Measurements from ENCODE around the gene ZNF513.

ZNF513 gene

DNA sequence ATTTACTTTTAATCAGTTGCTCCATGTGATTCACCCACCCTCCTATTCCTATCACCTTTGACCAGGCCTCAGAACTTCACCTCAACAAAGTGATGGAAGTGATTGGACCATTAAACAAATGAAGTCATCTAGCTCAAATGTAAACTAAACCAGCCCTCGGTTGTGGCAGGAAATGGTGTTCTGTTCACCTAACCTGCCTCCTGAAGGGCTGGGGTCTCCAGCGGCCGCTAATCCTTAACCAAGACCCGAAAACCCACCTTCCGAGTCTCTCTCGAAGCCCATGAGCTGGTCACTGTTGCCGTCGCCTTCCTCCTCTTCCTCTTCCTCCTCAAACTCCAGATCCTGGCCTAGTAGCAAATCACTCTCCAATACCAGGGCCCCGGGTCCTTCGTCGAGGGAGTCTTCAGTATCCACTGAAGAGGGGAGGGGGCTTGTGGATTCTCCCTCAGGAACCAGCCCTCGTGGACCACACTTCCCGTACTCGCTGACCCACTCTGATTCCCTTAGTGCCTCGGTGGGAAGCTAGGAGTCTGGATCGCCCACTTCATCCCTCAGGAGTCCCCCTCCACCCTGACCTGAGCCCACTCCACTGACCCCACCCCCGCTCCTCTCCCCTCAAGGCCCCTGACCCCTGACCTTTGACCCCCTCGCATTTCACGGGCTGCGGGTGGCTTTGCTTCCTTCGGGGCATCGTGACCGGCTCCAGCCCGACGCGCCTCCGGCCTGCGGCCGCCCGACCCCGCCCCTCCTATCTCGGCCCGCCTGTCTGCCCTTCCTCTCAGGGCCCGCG is 503 bp downstream of the ZNF513 start:
- peak; percentile 5 for FAIRE-seq

DNA sequence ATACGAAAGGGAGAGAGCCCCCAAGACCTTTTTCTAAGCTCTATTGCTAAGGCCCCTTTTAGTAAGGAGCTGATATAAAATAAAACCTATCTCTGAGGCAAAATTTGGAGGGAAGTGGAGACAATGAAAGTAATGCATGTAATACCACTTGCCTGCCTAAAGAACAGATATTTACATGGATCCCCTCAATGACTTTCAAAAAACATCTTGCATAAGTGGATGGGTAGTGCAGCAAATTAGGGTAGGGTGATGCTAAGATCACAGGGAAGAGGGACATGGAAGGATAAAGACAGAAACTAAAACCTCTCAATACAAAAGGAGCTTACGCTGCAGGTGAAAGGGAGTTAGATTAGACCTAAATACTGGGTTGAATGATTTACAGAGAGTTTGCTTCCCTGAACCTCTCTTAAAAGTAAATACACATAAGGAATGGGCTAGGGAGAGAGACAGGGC is 1.1 kb downstream of the ZNF513 start:
- no peak for FAIRE-seq

DNA sequence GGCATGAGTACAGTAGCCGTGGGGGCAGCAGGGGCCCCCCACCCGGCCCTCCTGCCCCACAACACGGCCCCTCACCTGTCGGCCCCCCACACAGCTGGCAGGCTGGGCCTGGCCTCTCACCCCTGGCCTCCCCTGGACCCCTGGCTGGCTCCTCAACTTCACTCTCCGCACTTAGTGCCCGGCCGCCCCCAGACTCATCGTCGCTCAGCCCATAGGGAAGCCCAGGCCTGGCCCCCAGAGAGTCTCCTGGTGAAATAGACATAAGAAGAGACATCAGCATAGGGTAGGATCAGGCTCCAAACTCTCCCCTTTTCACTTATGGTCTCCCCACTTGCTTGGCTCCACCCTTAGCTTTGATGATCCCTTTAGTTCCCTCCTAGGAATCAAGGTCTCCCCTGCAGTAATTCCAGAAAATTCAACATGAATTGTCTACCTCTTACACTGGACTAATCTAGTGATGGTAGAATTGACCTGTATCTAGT is 1.7 kb downstream of the ZNF513 start:
- FAIRE-seq, result no peak

DNA sequence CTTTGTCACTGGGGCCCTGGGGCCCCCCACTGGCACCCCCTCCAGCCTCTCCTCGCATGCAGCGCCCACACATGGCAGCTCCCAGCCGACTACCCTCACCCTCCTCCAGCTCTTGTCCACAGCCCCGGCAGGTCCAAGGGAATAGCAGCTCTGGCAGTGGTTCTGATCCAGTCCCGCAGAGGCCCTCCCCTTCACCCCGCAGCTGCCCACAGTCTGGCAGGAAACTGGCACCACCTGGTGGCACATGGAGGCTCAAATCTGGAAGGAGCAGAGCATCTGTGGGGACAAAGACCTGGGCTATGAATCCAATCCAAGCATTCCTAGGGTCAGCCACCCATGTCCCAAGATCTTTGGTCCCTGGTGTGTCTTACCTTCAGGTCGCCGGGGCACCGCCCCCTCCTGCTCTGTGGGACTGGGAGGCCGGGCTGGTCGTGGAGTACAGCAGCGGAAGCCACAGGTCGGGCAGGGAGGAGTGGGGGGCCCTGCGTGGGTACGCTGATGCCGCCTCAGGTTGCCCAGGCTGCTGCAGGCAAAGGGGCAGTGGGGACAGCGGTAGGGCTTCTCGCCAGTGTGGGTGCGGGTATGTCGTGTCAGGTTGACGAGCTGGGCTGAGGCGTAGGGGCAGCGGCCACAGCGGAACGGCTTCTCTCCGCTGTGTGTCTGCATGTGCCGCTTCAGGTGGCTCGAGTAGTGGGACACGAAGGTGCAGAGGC is 2.3 kb downstream of the ZNF513 start:
- FAIRE-seq, result no peak

DNA sequence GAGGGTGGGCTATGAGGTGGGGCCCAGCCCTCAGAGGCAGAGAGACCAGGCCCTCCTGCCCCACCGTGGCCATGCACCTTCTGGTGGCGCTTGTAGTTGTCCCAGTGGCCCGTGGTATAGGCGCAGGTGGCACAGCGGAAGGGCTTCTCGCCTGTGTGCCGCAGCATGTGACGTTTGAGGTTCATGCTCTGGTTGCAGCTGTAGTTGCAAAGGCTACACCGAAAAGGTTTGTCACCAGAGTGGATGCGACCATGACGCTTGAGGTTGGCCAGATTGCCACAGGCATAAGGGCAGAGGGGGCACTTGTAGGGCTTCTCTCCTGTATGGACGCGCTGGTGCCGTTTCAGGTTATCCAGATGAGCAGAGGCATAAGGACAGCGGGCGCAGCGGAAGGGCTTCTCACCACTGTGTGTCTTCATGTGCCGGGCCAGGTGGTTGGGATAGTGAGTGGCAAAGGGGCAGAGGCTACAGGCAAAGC is 2.9 kb downstream of the ZNF513 start:
- no peak for FAIRE-seq

DNA sequence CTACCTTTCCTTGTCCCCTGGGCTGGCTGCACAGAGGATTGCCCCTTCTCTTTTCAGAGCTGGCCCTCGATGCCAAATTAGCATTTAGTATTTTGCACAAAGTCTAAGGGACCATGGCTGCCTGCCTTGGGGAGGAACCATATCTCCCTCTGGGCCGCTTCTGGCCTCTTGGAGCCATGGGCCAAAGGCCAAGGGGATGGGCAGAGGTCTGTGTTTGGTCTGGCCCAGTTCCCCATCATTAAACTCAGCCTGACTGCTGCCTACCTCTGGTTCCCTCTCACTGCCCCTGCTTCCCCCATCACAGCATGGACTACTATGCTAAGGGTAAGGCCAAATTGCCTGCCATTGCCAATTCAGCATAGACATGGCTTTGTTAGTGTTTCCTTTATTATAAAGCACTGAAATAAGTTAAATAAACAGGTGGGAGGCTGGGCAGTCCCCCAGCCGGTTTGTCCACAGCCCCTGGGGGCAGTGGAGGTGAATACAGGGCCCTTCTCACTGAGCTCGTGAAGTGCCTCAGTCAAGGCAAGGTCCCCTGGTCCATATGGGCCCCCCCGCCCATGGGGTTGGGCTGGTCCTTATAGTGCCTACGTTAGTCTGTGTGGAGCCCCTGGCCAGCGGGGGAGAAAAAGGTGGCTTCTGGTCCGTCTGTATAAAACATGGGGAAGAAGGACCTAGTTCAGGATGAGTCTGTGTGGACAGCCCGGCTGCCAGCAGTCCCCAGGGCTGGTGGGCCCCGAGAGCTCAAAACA is 3.5 kb downstream of the ZNF513 start:
- no peak for FAIRE-seq

DNA sequence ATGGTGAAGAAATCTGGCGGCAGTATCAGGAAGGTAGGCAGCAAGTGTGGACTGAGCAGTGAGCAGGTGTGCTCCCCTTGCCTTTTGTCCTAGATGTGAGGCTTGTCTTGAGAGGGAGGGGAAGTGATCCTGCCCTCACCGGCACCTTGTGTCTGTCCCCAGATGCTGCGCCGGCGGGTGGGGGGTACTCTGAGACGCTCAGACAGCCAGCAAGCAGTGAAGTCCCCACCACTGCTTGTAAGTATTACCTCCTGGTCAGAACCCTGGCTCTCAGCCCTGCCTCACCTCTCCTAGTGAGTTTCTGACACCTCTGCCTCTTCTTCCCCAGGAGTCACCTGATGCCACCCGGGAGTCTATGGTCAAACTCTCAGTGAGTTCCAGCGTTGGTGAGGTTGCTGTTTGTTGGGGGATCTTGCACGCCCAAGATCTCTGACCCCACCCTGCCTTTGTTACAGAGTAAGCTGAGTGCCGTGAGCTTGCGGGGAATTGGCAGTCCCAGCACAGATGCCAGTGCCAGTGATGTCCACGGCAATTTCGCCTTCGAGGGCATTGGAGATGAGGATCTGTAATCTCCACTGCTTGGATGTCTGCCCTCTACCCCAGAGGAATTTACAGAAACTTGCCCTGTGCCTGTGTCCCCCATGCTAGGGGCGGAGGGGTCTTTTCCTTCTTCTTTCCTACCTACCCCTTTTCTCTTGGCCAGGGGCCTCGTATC is 4.2 kb downstream of the ZNF513 start:
- FAIRE-seq, result no peak

DNA sequence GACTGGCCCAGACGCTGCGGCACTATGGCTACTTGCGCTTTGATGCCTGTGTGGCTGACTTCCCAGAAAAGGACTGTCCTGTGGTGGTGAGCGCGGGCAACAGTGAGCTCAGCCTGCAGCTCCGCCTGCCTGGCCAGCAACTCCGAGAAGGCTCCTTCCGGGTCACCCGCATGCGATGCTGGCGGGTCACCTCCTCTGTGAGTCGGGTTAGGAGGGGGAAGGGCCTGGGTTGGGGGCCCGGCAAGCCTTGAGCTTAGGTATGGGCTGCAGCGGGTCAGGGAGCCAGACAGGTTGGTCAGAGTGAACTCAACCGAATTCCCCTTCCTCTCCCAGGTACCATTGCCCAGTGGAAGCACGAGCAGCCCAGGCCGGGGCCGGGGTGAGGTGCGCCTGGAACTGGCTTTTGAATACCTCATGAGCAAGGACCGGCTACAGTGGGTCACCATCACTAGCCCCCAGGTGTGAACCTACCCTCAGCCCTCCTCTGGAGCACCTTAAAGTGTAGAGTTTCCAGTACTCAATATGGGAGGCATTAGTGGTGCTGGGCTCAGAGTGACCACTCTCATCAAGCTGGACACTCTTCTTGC is 4.9 kb downstream of the ZNF513 start:
- FAIRE-seq, result no peak

DNA sequence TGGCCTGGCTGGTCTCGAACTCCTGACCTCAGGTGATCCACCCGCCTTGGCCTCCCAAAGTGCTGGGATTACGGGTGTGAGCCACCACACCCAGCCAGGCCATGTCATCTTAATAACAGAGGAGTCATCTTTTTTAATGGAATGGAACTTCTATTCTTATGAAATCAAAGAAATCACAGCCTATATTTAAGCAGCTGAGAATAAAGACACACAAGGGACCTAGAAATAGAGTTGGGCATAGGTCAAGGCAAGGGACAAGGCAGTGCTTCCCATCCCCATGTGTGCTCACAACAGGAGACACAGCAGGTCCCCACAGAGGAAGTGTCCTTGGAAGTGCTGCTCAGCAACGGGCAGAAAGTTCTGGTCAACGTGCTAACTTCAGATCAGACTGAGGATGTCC is 7.0 kb downstream of the ZNF513 start:
- FAIRE-seq, result no peak

DNA sequence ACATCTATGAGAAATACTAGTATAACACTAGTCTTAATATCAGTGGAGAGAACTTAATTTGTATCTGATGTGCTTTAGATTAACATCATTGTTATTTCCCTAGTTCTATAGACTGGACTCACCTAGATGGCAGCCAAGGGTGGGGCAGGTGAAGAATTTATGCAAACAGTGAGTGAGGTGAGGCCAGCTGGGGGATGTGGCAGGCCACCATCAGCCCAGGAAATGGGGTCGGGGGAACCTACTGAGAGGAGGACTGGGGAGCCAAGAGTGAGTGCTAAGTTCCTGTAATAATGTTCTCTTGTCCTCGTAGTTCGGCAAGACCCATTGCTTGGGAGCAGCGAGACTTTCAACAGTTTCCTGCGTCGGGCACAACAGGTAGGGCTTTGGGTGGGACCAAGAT is 7.6 kb downstream of the ZNF513 start:
- no peak for FAIRE-seq

DNA sequence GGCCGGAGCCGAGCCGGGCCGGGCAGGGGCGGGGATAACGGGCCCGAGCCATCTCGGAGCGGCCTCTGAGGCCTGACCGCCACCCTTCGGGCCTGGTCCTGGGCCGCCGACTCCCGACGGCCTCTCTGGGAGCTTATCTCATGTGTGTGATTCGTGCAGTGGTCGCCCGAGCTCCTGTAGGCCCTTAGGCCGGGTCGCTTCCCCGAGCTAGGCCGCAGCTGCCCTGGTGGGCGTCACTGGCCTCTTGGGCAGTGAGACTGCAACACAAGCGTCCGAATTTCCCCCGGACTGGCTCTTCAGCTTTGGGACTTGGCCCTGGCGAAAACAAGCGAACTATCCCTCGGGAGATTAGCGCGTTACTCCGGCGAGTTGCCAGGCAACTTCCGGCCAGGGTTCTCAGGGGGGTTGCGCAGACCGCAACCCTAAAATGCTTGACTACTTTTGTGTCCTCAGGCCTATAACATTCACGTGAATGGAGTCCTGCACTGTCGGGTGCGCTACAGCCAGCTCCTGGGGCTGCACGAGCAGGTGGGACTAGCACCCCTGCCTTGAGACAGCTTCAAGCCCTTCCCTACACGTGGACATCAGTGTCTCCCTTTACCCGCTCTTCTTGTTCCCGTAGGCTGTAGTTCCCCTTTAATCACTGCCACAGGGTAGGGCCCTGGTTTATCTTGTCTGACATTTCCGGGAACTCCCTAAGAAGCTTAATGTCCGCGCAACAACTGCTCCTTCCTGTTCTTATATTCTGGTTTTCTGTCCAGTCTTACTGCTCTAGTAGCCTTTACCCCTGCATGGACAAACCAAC is 9.5 kb downstream of the ZNF513 start:
- no peak for FAIRE-seq

DNA sequence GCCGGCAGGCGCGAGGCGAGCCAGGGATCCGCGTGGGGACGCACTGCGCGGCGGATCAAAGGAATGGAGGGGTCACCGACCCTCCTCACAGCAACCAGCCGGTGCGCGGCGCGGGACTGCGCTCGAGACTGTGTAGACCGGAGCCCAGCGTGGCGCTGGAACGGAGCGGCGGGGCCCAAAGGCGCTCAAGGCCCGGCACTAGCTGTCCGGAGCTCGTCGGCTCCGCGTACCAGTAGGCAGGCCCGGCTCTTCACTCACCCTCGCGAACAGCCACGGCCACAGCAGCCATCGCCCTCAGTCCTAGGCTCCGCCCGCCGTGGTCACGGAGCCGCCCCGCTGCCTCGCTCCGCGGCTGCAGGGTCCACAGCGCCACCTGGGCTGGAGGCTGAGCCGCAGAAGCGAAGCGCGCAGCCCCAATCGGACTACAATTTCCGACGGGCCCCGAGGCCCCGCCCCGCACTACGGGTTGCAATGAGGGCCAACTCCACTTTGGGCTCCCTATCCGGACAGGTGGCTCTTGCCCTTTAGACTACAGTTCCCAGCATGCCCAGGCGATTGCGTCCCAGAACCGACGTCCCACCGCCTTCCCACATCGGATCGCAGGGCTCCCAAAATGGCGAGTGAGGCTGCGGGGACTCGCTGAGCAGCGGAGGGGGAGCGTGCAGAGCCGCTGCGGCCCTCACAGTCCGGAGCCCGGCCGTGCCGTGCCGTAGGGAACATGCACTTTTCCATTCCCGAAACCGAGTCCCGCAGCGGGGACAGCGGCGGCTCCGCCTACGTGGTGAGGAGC is 10.3 kb downstream of the ZNF513 start, which contains the start of the genes EIF2B4 and SNX17:
Gene EIF2B4 (minus strand): TSS at position 313 of the 790 bp plus-strand sequence. CDS start 24 bp downstream, at position 289.
Gene SNX17 (plus strand): TSS at position 591 of the 790 bp plus-strand sequence. CDS start 128 bp downstream, at position 719.
- FAIRE-seq, result no peak

DNA sequence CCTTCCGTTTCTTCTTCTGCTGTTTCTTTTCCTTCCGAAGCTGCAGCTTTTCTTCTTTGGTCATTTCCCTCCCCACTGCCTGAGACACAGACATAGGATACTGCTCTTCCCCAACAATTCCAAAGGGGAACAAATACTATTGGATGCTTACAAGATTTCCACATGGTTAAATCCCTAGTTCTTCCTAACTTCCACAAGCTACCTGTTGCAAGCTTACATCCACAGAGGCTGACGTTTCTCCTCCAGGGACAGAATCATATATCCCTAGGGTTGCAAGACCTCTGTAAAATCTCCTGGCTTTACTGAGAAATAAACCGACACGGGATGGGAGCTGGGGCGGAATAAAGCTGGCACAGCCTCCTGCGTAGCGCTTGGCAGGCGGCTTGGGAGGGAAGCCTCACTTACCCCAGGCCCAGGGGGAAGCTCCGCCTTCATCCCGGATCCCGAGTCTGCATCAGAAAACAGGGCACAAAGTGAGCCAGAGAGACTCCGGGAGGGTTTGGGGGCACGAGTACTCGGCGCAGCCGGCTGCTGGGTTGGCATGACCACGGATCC is 11.0 kb downstream of the ZNF513 start:
- FAIRE-seq, result no peak

DNA sequence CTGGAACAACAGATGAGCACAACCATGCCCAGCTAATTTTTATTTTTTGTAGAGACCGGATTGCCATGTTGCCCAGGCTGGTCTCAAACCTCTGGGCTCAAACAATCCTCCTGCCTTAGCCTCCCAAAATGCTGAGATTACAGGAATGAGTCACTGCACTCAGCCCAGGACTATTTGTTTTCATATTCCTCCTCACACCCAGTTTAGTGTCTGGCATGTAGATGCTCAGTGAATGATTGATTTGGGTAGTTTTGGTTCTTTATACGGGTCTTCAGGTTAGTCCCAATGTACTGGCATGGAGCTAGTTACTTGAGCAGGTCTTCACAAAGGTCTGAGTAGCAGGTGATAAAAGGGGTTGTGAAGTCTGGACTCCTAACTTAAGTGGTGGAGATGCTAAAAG is 16.6 kb downstream of the ZNF513 start:
- no peak for FAIRE-seq

DNA sequence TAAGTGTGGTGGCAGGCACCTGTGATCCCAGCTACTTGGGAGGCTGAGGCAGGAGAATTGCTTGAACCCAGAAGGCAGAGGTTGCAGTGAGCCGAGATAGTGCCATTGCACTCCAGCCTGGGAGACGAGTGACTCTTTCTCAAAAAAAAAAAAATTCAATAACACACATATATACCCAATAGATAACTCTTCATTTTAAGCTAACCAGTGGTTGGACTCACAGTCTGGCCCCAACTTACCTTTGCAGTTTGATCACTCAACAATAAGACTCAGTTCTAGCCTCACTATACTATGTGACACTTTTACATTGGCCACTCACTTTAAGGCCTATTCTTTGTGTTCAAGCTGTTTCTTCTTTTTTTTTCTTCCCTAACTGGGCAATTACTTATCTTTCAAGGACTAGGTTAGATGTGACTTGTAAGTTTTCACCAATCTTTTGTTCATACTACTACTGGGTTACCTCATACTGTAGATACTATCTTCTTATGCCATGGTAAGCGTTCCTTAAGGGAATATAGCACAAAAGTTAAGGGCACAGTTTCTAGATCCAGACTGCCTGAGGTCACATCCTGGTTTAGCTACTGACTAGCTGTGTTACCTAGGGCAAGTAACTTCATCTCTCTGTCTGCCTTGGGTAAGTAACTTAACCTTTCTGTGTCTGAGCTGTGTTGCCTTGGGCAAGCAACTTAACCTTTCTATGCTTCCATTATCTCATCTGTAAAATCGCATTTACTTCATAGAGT is 17.7 kb downstream of the ZNF513 start:
- no peak for FAIRE-seq

DNA sequence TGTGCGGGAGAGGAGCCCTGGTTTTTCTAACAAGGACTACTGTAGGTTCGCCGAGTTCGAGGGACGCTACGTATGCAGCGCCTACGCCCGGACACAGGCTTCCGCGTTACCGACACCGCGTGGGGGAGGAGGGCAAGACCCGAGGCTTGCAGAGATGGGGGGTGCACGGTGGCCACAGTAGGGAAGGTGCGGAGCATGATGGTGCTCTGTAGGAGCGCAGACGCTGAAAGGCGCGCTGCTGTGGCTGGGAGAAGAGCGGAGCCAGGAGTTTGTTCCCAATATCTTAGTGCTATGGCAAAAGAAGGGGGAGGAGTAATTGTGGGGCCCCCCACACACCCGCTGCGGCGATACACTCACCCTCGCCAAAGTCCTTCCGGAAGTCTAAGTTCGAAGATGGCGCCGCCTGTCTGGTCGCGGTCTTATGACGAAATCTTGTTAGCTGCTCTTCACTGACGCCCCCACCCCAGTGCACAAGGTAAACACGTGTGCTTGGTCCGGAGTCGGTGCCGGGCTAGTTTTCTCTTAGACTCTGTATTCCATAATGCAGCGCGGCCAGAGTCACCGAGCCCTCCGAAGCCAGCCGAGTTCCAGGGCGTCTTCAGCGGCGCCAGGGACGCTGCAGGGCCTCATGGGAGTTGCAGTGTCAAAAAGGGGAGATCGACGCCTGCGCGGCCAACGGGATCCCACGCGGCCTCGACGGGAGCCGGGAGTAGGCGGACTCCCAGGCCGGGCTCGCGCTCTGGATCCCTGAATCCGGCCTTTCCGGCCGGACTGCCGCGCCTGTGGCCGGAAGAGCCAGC is 24.0 kb downstream of the ZNF513 start, which contains the start of gene GTF3C2:
Gene GTF3C2 (minus strand): TSS at position 383 of the 800 bp plus-strand sequence. CDS start 13,210 bp downstream, outside the sequence.
- no peak for FAIRE-seq

DNA sequence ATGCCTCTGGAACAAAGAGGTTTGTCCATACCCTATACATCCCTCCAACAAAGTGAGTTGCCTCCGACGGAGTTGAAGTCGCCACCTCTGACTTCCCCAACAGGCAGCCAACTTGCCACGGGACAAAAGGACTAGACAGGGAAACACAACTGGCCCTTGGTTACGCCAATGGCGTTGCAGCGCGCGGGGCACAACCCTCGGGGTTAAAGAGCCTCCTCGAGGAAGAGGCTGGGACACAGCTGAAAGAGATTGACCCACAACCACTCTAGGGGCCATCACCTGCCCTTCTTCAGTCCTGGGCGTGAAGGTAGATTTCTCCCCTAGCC is 24.5 kb downstream of the ZNF513 start:
- no peak for FAIRE-seq

DNA sequence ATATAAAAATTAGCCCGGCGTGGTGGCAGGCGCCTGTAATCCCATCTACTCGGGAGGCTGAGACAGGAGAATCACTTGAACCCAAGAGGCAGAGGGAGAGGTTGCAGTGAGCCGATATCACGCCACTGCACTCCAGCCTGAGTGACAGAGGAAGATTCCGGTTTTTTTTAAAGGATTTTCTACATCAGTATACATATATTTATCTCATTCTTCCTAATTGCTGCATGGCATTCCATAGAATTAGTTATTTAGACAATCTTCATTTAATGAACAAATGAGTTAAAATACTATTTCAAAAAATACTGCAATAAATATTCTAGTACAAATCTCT is 26.0 kb downstream of the ZNF513 start:
- FAIRE-seq, result no peak

Measured in islet of Langerhans (tissue), 1 donor.